ENCODE data around the gene ADAP1. TPM values are rescaled to one million over a fixed set of nuclear protein-coding genes. Genes with fewer than 3 reads are reported as not detected.

The ADAP1 gene
- total RNA-seq, 4 donors from 2014 or later: 41.9 to 94.2 (median 78.3) TPM

GRCh38 chr7:957418-958220 is 3.1 kb upstream of the ADAP1 start:
- peaks cover 14 to 46% (median 41%) of the 10 kb centered on the region in 4 donors for H3K4me1 ChIP-seq
- no peak for TF ChIP-seq POLR2AphosphoS5 (IDR thresholded peaks at IDR 0.05)
- TF ChIP-seq POLR2A (IDR thresholded peaks at IDR 0.05; ENCODE audit: low read depth): no peak
- no peak for TF ChIP-seq EP300 (IDR thresholded peaks at IDR 0.05)
- TF ChIP-seq CTCF (IDR thresholded peaks at IDR 0.05): no peak
- H3K27ac ChIP-seq (replicated peaks in 1 of 4): no peak overlapping the region
- H3K9me3 ChIP-seq: no peaks in the 10 kb centered on the region
- H3K27me3 ChIP-seq: peaks cover 0 to 15% (median 3%) of the 10 kb centered on the region in 4 donors
- intact Hi-C loops (cut with DNase I): no loop called here
- DNase-seq (ENCODE audit: extremely low spot score): no peak
- 86% methylated on average over 10 of the region's 32 CpGs for WGBS
- H3K36me3 ChIP-seq: no peaks in the 10 kb centered on the region
- H3K4me3 ChIP-seq: no peak overlapping the region

GRCh38 chr7:956031-956430 is 1.6 kb upstream of the ADAP1 start:
- peaks cover 0 to 22% (median 3%) of the 10 kb centered on the region in 4 donors for H3K27me3 ChIP-seq
- DNase-seq (ENCODE audit: extremely low spot score): no peak
- peaks cover 14 to 40% (median 39%) of the 10 kb centered on the region in 4 donors for H3K4me1 ChIP-seq
- intact Hi-C loops (cut with DNase I): no loop called here
- WGBS: 85% methylated on average over 10 of the region's 10 CpGs
- no peaks in the 10 kb centered on the region for H3K9me3 ChIP-seq
- no peak overlapping the region for H3K4me3 ChIP-seq
- H3K36me3 ChIP-seq: no peaks in the 10 kb centered on the region
- H3K27ac ChIP-seq (replicated peaks in 1 of 4): peak overlapping the region; percentile 81 to 95 (median 92)
- TF ChIP-seq POLR2A (IDR thresholded peaks at IDR 0.05; ENCODE audit: low read depth) (no peak), POLR2AphosphoS5 (IDR thresholded peaks at IDR 0.05) (no peak), CTCF (IDR thresholded peaks at IDR 0.05) (no peak), EP300 (IDR thresholded peaks at IDR 0.05) (no peak)

- Histone ChIP-seq H3K27me3 (peaks cover 0 to 22% (median 3%) of the 10 kb centered on the region in 4 donors), H3K27ac (replicated peaks in 1 of 4) (peak overlapping the region; percentile 81 to 93 (median 90)), H3K9me3 (no peaks in the 10 kb centered on the region), H3K36me3 (peaks cover 0 to 9% (median 0%) of the 10 kb centered on the region in 4 donors), H3K4me3 (peak overlapping the region; percentile 60 to 85 (median 74)), H3K4me1 (peaks cover 11 to 39% (median 36%) of the 10 kb centered on the region in 4 donors)
- no peak for DNase-seq (ENCODE audit: extremely low spot score)
- intact Hi-C loops (cut with DNase I): loop anchor here (5.0 kb wide), 1 partner anchor 41 kb away; no protein-coding TSS in a partner anchor
- TF ChIP-seq POLR2AphosphoS5 (IDR thresholded peaks at IDR 0.05) (peak; percentile 55 to 85), EP300 (IDR thresholded peaks at IDR 0.05) (no peak)
- WGBS: no CpG with 5 or more reads among the region's 78 CpGs
These were observed 743 bp downstream of the ADAP1 start for GRCh38 chr7:953547-954327.

- no peak for TF ChIP-seq CTCF (IDR thresholded peaks at IDR 0.05)
- no peak for TF ChIP-seq POLR2AphosphoS5 (IDR thresholded peaks at IDR 0.05)
- TF ChIP-seq EP300 (IDR thresholded peaks at IDR 0.05): no peak
- TF ChIP-seq POLR2A (IDR thresholded peaks at IDR 0.05; ENCODE audit: low read depth): no peak
- no peak for DNase-seq (ENCODE audit: extremely low spot score)
- H3K9me3 ChIP-seq: no peaks in the 10 kb centered on the region
- 87% methylated on average over 15 of the region's 20 CpGs for WGBS
- H3K27ac ChIP-seq (replicated peaks in 1 of 4): peak overlapping the region; percentile 81 to 93 (median 90)
- H3K27me3 ChIP-seq: peaks cover 0 to 22% (median 3%) of the 10 kb centered on the region in 4 donors
- intact Hi-C loops (cut with DNase I): loop anchor here (5.0 kb wide), 1 partner anchor 40 kb away; no protein-coding TSS in a partner anchor
- peak overlapping the region; percentile 60 to 85 (median 74) for H3K4me3 ChIP-seq
- peaks cover 0 to 9% (median 0%) of the 10 kb centered on the region in 4 donors for H3K36me3 ChIP-seq
- peaks cover 11 to 39% (median 36%) of the 10 kb centered on the region in 4 donors for H3K4me1 ChIP-seq
These were observed 1.7 kb downstream of the ADAP1 start for GRCh38 chr7:952548-953441.
